DND-41 (cell line): ENCODE results near the gene TNNT2.

Source experiments
- ATAC-seq: fragments of 200-7000 bp; cut with Tn5 transposase; 3 replicates; pipeline ENCODE4 v1.9.1; 2021; ENCODE audit warnings: low read depth; ENCODE audit not compliant: insufficient read depth
- DNase-seq: peaks from one replicate; pipeline ENCODE4 v3.0.0-alpha.2; 2020
- H2AFZ ChIP-seq: 2 replicates; pipeline ENCODE4 v1.6.0; 2012; ENCODE audit warnings: low read depth, low read length
- H3K27ac ChIP-seq: 2 replicates; pipeline ENCODE4 v1.5.1; 2012; ENCODE audit warnings: low read length, inconsistent platforms
- H3K27me3 ChIP-seq: fragments of 200-600 bp; sonication (generic); 2 replicates; pipeline ENCODE4 v1.6.0; 2012; ENCODE audit warnings: low read length, mild to moderate bottlenecking, inconsistent platforms; ENCODE audit not compliant: insufficient read depth, poor library complexity
- H3K36me3 ChIP-seq: 2 replicates; pipeline ENCODE4 v1.5.1; 2012; ENCODE audit warnings: low read length, inconsistent platforms; ENCODE audit not compliant: insufficient read depth
- H3K4me1 ChIP-seq: 2 replicates; pipeline ENCODE4 v1.5.1; 2012; ENCODE audit warnings: mild to moderate bottlenecking, low read length; ENCODE audit not compliant: insufficient read depth
- H3K4me2 ChIP-seq: 2 replicates; pipeline ENCODE4 v1.6.0; 2012; ENCODE audit warnings: mild to moderate bottlenecking, moderate library complexity, low read length, inconsistent platforms; ENCODE audit not compliant: insufficient read depth
- H3K4me3 ChIP-seq, 2 experiments: fragments of 200-600 bp in 1 of 2; shearing (Covaris generic) in 1 of 2; 2 replicates each; pipeline ENCODE4 v1.5.1; 2012 to 2016; ENCODE audit warnings: inconsistent platforms in 2 of 2, low read length in 2 of 2, mild to moderate bottlenecking in 2 of 2, low read depth in 1 of 2, moderate library complexity in 1 of 2
- H3K79me2 ChIP-seq: 2 replicates; pipeline ENCODE4 v1.6.0; 2012; ENCODE audit warnings: low read length, inconsistent platforms; ENCODE audit not compliant: insufficient read depth
- H3K9ac ChIP-seq: 2 replicates; pipeline ENCODE4 v1.6.0; 2012; ENCODE audit warnings: low read depth, mild to moderate bottlenecking, inconsistent platforms, low read length, moderate library complexity
- H3K9me3 ChIP-seq: 2 replicates; pipeline ENCODE4 v1.5.1; 2012; ENCODE audit warnings: low read length, moderate library complexity, mild to moderate bottlenecking, inconsistent platforms; ENCODE audit not compliant: insufficient read depth, severe bottlenecking
- H4K20me1 ChIP-seq: 2 replicates; pipeline ENCODE4 v1.6.0; 2012; ENCODE audit warnings: low read length; ENCODE audit not compliant: insufficient read depth
- CTCF ChIP-seq: IDR thresholded peaks from 2 replicates; pipeline ENCODE4 v1.5.1; 2012; ENCODE audit warnings: borderline replicate concordance, low read length, moderate library complexity, mild to moderate bottlenecking; ENCODE audit not compliant: poor library complexity, severe bottlenecking; ENCODE audit errors: extremely low read depth
- EZH2 ChIP-seq: IDR thresholded peaks from 3 replicates; pipeline ENCODE4 v1.6.1; 2012; ENCODE audit warnings: borderline replicate concordance, low read depth, mild to moderate bottlenecking, moderate library complexity, low read length, inconsistent platforms; ENCODE audit not compliant: severe bottlenecking

TNNT2 gene

GRCh38 chr1:201422436-201423030 is 45.1 kb upstream of the TNNT2 start:
- H4K20me1 ChIP-seq, result 0 out of 2 replicates have a peak, but pooled peaks cover 10% of the 10 kb centered on the region
- no peaks in the 10 kb centered on the region for H3K36me3 ChIP-seq
- TF ChIP-seq EZH2 (no peak), CTCF (no peak)
- no peak overlapping the region for H3K27ac ChIP-seq
- no peak for DNase-seq
- no peak overlapping the region for H3K4me3 ChIP-seq
- H3K4me1 ChIP-seq, result no peaks in the 10 kb centered on the region
- H3K79me2 ChIP-seq, result no peaks in the 10 kb centered on the region
- H3K4me2 ChIP-seq, result no peak overlapping the region
- H3K9me3 ChIP-seq, result no peaks in the 10 kb centered on the region
- peaks cover 46% of the 10 kb centered on the region for H3K27me3 ChIP-seq
- no peak overlapping the region for H3K9ac ChIP-seq
- no peak overlapping the region for H2AFZ ChIP-seq
- ATAC-seq, result no peak

- DNase-seq (no peak), ATAC-seq (no peak)
- Histone ChIP-seq H3K36me3 (no peaks in the 10 kb centered on the region), H3K9ac (no peak overlapping the region), H3K4me3 (no peak overlapping the region), H2AFZ (no peak overlapping the region), H3K27ac (no peak overlapping the region), H3K9me3 (no peaks in the 10 kb centered on the region), H3K4me1 (no peaks in the 10 kb centered on the region), H3K79me2 (no peaks in the 10 kb centered on the region), H4K20me1 (0 out of 2 replicates have a peak, but pooled peaks cover 10% of the 10 kb centered on the region), H3K4me2 (no peak overlapping the region), H3K27me3 (peaks cover 41% of the 10 kb centered on the region)
- TF ChIP-seq EZH2, result no peak
- TF ChIP-seq CTCF, result no peak
Observed at GRCh38 chr1:201422026-201422425, 44.5 kb upstream of the TNNT2 start.

GRCh38 chr1:201421041-201421440 is 43.6 kb upstream of the TNNT2 start:
- H3K79me2 ChIP-seq, result no peaks in the 10 kb centered on the region

More at GRCh38 chr1:201421041-201421440, 43.6 kb upstream of the TNNT2 start:
- Histone ChIP-seq H3K36me3 (no peaks in the 10 kb centered on the region), H4K20me1 (0 out of 2 replicates have a peak, but pooled peaks cover 7% of the 10 kb centered on the region), H3K4me1 (no peaks in the 10 kb centered on the region), H2AFZ (no peak overlapping the region), H3K4me3 (no peak overlapping the region), H3K9ac (no peak overlapping the region), H3K27me3 (peaks cover 33% of the 10 kb centered on the region), H3K4me2 (no peak overlapping the region), H3K27ac (no peak overlapping the region), H3K9me3 (no peaks in the 10 kb centered on the region)
- ATAC-seq (no peak), DNase-seq (no peak)
- TF ChIP-seq CTCF (no peak), EZH2 (no peak)
